Activated CD8-positive, alpha-beta memory T cell treated with anti-CD3 and anti-CD28 coated beads, Interleukin-2, amount 50 U/mL, for 1 hour (primary cell): ENCODE data around the gene TSPEAR.

Experiments used
- DNase-seq: peaks from one replicate; pipeline ENCODE4 v3.0.0-alpha.2; 2020; ENCODE audit errors: extremely low read depth

The TSPEAR gene

GRCh38 chr21:44548381-44548780 lies 163.0 kb downstream of the TSPEAR start:
- DNase-seq, result no peak

- DNase-seq, result no peak
Measured at GRCh38 chr21:44547656-44548331, 163.6 kb downstream of the TSPEAR start.

DNA sequence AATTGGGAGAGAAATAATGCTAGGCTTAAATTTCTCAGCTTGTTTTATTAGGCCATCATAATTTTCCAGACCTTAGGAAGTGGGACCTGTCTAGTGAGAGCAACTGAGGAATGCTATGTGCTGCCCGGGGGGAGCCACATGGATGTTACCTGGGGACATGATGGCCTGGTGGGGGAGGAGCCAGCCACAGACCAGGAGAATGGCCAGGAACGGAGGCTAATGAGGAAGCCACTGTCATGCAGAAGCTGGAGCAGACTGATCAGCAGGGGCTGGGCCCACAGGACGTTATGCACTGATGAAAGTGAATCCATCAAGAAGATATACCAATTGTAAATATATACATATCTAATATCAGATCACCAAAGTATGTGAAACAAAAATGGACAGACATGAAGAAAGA lies 166.8 kb downstream of the TSPEAR start:
- no peak for DNase-seq

DNA sequence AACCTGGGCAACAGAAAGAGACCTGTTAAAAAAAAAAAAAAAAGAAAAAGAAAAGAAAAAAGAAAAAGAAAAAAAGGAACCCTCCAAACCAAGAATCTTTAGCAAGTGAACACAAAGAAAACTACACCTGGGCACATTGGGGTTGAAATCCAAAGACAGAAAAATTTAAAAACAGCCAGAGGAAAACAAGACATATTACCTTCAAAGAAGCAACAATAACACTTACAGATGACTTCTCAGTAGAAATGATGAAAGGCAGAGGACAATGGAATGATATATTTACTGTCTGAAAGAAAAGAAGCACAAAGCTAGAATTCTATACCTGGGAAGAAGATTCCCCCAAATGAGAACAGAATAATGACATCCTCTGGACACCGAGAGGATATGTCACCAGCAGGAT lies 168.7 kb downstream of the TSPEAR start:
- DNase-seq, result no peak

DNA sequence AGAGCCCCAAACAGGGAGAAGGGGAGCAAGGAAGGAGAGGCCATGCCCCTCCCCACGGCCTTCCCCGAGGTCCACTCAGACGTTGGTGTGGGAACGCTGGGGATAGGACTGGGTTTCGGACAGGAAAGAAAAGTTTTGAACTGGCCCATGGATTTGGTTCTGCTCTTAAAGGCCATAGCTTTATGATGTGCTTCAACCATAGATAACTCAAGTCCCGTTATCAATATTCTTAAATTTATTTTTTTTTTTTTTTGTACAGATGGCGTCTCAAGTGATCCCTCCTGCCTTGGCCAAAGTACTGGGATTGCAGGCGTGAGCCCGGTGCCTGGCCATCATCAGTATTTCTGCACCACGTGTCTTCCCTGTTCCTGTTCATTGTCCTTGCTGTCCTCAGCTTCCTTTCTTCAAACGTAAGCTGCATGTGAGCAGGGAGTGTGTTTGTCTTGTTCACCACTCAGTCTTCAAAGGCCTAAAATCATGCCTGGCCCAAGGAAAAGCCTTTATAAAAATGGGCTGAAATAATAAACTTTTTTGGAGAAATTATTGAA lies 170.6 kb downstream of the TSPEAR start:
- DNase-seq, result no peak

DNA sequence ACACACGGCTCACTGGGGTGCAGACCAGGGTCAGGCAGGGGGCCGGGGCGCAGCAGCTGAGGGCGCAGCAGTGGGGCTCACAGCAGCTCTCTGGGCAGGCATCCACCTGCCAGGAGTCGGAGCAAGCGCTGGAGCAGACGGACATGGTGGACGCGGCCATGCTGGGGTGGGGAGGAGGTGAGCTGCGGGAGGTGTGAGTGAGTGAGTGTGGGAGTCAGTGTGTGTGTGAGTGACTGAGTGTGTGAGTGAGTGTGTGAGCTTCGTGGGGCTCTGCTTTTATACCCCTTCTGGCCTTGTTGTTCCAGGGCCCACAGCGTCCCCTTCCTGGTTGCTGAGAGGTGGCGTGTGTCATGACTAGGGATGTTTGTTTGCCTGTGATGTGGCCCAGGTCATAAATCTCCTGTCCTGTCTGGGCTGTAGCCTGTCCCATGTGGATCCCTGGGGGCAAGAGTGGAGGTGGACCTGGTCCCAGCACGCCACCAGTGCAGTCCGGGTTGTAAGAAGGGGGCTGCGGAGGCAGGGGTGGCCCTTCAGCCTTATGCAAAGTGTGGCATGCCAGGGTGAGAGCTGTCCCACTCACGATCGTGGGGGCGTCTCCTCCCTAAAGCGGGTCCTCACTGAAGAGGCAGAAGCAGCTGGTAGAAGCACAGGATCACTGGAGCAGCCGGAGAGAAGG lies 171.2 kb downstream of the TSPEAR start, which contains the start of gene KRTAP10-1:
KRTAP10-1 (minus strand) TSS at position 205 of the 676 bp plus-strand sequence; CDS start at position 160, 45 bp downstream.
- no peak for DNase-seq

DNA sequence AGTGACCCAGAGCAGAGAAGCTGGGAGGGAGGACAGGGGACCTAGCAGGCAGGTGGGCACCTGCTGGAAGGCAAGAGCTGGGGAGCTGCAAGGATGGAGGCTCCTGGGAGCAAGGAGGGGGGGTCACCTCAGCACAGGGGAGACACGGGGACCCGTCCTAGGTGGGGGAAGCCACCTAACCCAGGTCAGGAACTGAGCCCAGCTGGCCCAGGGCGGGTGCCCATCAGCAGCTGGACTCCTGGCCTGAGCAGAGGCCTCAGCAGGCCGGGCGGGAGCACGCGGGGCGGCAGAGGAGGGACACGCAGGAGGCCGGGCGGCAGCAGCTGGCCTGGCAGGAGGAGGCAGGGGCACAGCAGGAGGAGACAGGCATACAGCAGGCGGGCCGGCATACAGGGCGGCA lies 172.3 kb downstream of the TSPEAR start:
- DNase-seq, result no peak

DNA sequence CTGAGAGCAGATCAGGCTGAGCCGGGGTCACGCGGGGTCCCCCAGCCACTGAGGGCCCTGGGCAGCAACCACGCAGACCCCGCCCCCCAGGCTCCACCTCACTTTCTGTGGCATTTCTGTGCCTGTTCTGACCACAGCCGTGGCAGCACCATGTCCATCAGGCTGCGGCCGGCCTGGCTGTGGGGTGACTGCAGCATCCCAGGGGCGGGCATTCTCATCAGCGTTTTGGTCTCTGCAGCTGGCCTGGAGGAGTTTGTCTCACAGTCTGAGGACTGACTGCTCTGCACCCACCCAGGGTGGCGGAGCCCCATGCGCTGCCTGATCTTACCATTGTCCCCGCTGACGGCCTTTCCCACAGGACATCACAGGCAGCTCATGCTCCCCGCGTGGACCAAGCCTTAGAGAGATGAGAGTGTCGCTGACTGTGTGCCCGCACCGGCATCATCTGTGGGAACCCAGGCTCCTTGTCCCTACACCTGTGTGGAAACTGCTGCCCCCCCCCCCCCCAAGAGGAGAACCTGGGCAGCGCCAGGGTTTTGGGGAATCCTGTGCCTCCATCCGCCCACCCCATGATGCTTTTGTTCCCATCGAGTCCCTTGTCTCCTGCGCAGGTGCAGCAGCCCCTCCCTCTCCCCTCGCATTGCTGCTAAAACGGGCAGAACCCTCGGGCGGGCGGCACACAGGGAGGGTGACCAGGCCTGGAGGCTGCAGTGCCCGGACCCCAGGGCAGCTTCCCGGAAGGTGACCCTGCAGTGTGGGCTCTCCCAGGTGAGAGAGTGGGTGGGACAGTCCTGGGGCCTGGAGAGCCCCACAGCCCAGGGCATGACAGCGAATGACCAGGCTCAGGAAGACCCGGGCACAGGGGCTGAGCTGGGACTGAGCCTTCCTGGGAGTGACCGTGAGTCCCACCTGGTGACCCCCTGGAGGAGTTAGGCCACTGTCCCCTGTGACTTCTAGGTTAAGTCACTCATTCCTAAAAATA lies 173.2 kb downstream of the TSPEAR start:
- DNase-seq, result no peak

DNA sequence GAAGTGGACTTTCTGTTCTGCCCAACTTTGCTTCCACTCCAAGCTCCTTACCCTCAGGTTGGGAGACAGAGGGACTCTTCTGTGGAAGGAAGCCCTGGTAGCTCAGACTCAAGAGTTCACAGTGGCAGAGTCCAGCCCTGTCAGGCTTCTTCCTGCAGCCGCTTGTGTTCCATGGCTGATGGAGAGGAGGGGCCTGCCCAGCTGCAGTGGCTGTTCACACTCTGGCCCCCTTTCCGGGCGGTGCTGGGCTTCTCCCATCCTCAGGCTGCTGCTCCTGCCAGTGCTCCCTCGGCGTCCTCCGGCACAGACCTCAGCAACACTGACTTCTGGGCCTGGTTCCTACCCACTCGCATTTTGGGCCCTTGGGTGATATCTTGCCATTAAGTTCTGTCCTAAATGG lies 175.4 kb downstream of the TSPEAR start:
- DNase-seq, result no peak

GRCh38 chr21:44534688-44535087 lies 176.7 kb downstream of the TSPEAR start:
- no peak for DNase-seq

DNA sequence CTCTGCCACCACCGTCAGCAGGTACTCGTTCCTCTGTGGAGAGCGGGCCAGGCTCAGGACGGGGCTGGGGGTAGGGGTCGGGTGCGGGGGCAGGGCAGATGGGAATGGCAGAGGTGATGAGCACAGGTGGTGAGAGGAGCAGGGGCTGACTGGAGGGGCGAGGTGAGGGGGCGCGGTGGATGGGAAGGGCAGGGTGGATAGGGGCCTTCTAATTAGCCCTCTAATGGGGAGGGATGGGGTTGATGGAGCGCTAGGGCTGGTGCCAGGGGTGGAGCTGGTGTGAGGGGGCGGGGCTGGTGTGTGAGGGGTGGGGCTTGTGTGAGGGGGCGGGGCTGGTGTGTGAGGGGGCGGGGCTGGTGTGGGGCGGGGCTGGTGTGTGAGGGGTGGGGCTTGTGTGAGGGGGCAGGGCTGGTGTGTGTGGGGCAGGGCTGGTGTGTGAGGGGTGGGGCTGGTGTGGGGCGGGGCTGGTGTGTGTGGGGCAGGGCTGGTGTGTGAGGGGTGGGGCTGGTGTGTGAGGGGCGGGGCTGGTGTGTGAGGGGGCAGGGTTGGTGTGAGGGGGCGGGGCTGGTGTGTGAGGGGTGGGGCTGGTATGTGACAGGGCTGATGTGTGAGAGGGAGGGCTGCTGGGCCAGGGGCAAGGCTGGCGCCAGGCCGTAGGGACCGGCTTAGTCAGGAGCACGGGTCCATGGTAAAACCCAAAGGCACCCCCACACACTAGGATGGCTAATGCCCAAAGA lies 177.3 kb downstream of the TSPEAR start:
- no peak for DNase-seq

DNA sequence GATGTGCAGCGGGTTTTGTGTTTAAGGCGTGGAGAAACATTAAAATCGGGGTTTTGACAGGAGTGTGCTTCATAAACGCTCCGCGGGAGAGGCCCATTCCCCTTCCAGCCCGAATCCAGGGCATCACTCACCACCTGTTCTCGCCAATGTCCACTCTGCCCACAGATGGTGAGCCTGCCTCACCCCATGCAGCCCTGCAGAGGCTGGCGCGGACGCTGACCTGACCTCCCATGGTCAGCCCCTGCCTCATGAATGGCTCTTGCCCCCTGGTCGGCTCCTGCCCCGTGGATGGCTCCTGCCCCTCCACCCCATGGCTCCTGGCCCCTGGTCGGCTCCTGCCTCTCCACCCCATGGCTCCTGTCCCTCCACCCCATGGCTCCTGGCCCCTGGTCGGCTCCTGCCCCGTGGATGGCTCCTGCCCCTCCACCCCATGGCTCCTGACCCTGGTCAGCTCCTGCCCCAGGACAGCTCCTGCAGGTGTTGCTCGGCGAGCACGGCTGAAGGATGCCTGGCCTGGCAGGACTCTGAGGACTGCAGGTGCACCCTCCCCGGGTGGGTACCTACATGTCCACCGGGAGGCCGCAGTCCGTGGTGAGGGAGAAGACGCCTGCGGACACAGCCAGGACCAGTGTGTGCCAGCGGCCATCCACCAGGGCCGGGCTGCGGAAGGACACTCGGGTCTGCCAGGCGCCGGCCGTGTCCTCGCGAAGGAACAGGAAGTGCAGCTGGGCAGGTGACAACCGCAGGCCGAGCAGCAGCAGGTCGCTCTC lies 178.1 kb downstream of the TSPEAR start:
- no peak for DNase-seq

- no peak for DNase-seq
Measured at GRCh38 chr21:44532712-44533111, 178.7 kb downstream of the TSPEAR start.

DNA sequence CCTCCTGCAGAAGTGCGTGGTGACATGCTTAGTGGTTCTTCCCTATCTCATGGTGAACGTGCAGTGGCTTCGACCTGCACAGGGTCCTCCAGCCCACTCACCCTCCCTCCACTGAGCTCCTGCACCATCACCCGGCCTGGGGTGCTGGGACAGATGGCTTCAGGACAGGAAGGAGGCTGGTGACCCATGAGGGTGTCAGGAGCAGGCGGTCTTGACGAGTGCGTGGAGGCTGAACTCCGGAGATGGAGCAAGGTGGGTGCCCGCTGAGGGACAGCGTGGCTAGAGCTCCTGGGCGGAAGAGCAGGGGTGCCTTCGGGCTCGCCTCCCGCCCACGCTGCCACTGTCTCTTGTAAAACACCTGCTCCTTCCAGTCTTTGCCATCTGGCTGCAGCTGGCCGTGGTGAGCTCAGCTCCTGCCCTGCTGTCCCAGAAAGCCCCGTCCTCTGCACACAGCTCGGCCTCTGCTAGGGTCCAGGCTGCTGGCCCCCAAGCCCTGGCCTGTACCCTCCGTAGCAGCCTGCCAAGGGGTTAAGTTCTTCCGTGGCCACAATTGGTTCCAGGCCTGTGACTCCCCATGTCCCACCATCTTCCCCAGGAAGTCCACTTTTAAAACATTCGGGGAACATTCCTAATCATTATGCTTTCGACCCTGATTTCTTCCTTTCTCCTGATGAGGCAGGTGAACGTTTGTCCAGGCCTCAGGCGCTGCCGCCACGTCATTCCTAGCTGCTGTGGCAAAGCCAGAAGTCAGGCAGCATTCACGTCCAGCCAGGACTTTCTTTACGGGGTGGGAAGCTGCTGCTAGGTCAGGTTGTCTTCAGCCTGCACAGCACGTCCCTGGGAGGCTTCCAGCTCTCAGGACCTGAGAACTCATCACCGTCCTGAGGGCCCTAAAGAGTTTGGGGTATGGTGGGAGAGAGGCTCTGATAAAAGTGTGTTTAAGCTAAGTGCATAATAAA lies 179.5 kb downstream of the TSPEAR start:
- no peak for DNase-seq

DNA sequence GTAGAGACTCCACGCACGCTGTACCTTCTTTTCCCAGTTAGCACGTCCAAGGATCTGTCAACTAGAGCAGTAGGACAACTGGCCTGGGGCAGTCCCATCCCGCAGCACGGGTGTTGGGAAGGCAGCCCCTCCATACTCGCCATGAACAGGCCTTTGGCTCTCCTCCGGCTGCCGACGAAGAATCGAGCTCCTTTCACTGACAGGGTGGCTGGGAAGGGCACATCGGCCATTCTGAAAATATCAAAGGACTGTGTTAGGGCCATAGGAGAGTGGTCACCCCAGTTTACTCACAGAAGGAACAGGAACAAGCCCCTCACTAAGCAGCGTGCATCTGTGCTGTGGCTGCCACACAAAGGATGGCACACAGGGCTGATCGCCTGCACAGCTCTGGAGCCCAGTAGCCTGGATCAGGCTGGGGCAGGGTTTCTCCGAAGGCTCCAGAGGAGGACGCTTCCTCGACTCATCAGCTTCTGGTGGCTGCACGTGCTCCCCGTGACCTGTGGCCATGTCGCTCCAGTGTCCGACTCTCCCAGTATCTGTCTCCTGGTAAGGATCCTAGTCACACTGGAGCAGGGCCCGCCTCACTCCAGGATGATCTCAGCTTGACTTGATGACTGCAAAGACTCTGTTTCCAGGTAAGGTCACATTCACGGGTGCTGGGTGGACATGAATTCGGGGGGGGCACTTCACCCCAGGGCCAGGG lies 180.3 kb downstream of the TSPEAR start:
- no peak for DNase-seq

DNA sequence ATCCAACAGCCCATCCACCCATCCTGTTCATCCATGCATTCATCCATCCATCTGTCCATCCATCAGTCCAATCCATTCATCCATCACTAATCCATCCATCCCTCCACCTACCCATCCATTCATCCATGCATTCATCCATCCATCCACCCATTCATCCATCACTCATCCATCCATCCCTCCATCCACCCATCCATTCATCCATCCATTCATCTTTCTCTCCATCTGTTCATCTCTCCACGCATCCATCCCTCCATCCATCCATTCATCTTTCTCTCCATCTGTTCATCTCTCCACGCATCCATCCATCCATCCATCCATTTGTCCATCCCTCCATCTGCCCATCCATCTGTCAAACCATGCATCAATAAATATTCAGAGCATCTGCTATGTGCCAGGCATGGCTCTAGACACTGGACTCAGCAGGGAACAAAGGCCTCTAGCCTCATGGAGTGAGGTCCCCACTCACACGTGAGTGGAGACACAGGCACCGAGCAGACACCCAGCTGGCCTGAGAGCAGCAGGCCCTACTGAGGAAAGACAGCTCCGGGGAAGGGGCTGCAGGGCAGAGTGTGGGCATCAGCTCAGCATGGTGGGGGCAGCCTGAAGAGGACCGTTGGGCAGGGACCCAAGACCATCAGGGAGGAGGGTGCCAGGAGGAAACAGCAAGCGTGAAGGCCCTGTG lies 181.0 kb downstream of the TSPEAR start:
- no peak for DNase-seq

DNA sequence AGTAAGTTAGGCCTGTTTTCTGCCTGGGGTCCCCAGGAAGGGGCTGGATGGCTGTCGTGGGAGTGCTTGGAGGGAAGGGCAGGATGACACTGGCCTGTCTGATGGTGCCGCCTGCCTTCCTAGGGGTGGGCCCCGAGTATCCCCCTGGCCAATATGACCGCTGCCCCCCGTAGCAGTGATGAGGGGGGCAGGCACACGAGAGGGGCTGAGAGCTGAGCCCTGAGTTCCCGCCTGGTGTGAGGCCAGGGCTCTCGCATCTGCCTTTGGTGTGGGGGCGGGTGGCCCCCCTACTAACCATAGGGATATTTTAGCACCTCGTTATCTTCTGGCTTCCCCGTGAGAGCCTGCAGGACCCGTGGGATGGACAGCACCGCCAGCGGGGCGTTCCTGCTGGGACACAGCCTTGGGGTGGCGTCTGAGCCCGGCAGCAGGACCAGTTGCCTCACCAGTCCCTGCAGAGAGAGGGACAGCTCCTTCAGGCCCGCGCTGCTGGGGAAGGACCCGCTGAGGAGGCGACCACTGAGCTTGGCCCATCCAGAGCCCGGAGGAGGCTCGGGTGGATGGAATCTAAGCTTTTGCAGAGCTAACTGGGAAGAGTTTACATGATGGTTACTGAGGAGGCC lies 181.8 kb downstream of the TSPEAR start:
- no peak for DNase-seq

DNA sequence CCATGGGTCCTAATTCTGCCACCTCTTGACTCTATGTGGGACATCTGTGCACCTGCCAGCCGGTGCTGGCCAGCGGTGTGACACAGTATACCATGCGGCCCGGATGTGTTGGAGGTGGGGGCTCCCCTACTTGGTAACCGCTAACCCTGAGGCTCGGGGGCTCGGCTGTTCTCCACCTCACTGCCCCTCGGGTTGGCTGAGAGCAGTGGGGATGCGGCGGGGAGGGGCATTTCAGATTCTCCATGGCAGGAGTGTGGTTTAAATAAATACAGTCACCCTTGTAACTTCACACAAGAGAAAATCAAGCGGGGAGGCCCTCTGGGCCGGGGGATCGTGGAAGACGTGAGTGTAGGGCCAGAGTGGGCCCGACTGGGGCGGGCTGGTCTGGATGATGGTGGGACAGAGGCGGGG lies 182.4 kb downstream of the TSPEAR start:
- no peak for DNase-seq
